Measurements from ENCODE around the gene SEMA5B.

- TF ChIP-seq REST (IDR thresholded peaks at IDR 0.05) (no peak), CTCF (IDR thresholded peaks at IDR 0.05; ENCODE audit: low read depth, low read length, missing input control) (no peak), MAX (IDR thresholded peaks at IDR 0.05) (no peak), ZBTB33 (IDR thresholded peaks at IDR 0.05) (no peak), RXRA (IDR thresholded peaks at IDR 0.05) (no peak), ATF3 (IDR thresholded peaks at IDR 0.05) (no peak), YY1 (IDR thresholded peaks at IDR 0.05) (no peak), HNF4A (conservative IDR thresholded peaks at IDR 0.05) (no peak), NR2F2 (IDR thresholded peaks at IDR 0.05) (no peak), SP1 (IDR thresholded peaks at IDR 0.05) (no peak), GABPA (IDR thresholded peaks at IDR 0.05 in 1 of 2, conservative IDR thresholded peaks at IDR 0.05 in 1 of 2) (no peak)
Observed at GRCh38 chr3:122893282-122893681, 134.3 kb downstream of the SEMA5B start.

Measured in liver (tissue), 3 donors.